ENCODE results near the gene ZNF782.

Gene ZNF782

DNA sequence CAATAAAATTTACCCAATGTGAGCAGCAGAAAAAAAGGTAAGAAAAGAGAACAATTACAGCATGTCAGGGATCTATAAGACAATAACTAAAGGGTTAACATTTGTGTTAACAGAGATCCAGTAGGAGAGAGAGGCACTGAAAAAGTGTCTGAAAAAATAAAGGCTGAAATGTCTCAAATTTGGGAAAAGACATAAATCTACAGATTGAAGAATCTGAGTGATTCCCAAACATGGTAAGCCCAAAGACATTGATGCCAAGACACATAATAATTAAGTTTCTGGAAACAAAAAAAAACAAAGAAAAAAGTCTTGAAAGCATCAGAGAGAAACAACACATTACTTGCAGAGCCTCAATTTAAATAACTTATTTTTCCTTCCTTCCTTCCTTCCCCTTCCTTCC lies 31.1 kb upstream of the ZNF782 start:
- no peaks in the 10 kb centered on the region for H4K20me1 ChIP-seq (ENCODE audit: insufficient read depth, low read length)
- no peak overlapping the region for H3K27ac ChIP-seq (ENCODE audit: low read length)
- no peak overlapping the region for H2AFZ ChIP-seq (ENCODE audit: low read depth, low read length)
- H3K9ac ChIP-seq (ENCODE audit: low read length): no peak overlapping the region
- no peaks in the 10 kb centered on the region for H3K27me3 ChIP-seq (ENCODE audit: low read depth, low read length)
- H3K4me2 ChIP-seq (ENCODE audit: low read length): no peak overlapping the region
- no peaks in the 10 kb centered on the region for H3K9me3 ChIP-seq (ENCODE audit: insufficient read depth, low read length)
- no peak for TF ChIP-seq EZH2phosphoT487 (IDR thresholded peaks at IDR 0.05; ENCODE audit: low read depth)
- TF ChIP-seq, protein P1, sequence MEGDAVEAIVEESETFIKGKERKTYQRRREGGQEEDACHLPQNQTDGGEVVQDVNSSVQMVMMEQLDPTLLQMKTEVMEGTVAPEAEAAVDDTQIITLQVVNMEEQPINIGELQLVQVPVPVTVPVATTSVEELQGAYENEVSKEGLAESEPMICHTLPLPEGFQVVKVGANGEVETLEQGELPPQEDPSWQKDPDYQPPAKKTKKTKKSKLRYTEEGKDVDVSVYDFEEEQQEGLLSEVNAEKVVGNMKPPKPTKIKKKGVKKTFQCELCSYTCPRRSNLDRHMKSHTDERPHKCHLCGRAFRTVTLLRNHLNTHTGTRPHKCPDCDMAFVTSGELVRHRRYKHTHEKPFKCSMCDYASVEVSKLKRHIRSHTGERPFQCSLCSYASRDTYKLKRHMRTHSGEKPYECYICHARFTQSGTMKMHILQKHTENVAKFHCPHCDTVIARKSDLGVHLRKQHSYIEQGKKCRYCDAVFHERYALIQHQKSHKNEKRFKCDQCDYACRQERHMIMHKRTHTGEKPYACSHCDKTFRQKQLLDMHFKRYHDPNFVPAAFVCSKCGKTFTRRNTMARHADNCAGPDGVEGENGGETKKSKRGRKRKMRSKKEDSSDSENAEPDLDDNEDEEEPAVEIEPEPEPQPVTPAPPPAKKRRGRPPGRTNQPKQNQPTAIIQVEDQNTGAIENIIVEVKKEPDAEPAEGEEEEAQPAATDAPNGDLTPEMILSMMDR (IDR thresholded peaks at IDR 0.05; ENCODE audit: low read depth, low read length): no peak
- peaks cover 6% of the 10 kb centered on the region for H3K4me1 ChIP-seq (ENCODE audit: low read length)
- H3K36me3 ChIP-seq (replicated peaks; ENCODE audit: low read depth, low read length): no peaks in the 10 kb centered on the region
- no peak overlapping the region for H3K4me3 ChIP-seq (ENCODE audit: low read length)
- H3K79me2 ChIP-seq (ENCODE audit: low read length): no peaks in the 10 kb centered on the region

DNA sequence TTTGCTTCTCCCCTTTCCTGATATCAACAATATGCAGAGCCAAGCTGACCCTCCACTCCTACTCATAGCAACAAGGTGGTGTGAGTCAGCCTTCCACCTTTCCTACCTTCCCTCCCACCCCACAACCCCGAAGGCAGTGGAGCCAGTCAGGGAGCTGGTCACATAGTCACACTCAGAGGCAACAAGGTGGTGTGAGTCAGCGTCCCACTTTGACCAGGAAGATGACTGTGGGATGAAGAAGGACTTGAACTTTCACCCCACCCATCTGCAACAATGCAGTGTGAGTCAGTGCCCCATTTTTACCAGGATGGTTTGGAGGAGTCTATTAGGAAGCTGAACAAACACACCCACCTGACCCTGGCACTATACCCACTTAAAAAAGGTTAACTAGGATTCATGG lies 30.1 kb upstream of the ZNF782 start:
- Histone ChIP-seq H3K79me2 (ENCODE audit: low read length) (no peaks in the 10 kb centered on the region), H2AFZ (ENCODE audit: low read depth, low read length) (no peak overlapping the region), H3K4me2 (ENCODE audit: low read length) (no peak overlapping the region), H3K27ac (ENCODE audit: low read length) (no peak overlapping the region), H3K36me3 (replicated peaks; ENCODE audit: low read depth, low read length) (no peaks in the 10 kb centered on the region), H4K20me1 (ENCODE audit: insufficient read depth, low read length) (no peaks in the 10 kb centered on the region), H3K9me3 (ENCODE audit: insufficient read depth, low read length) (no peaks in the 10 kb centered on the region), H3K4me1 (ENCODE audit: low read length) (peaks cover 6% of the 10 kb centered on the region), H3K9ac (ENCODE audit: low read length) (no peak overlapping the region), H3K4me3 (ENCODE audit: low read length) (no peak overlapping the region), H3K27me3 (ENCODE audit: low read depth, low read length) (no peaks in the 10 kb centered on the region)
- TF ChIP-seq, protein P1 (IDR thresholded peaks at IDR 0.05; ENCODE audit: low read depth, low read length): no peak
- TF ChIP-seq EZH2phosphoT487 (IDR thresholded peaks at IDR 0.05; ENCODE audit: low read depth): no peak

DNA sequence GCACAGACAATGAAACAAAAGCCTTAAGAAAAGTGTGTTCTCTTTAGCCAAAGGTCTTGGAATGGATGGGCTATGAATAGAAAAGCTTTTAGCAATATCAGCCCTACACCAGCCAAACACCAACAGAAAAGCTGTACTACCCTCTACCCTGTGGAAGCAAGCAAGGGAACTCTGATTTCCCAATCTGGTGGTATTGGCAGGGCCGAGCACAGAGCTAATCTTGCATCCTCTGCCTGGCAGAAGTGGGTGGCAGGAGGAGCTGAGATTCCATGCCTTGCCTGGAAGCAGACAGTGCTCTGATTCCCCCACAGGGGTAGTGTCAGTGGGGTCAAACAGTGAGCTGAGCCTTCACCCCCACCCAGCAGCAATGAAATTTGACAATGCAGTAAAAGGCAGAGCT lies 29.6 kb upstream of the ZNF782 start:
- Histone ChIP-seq H3K27ac (ENCODE audit: low read length) (no peak overlapping the region), H3K9me3 (ENCODE audit: insufficient read depth, low read length) (no peaks in the 10 kb centered on the region), H3K4me3 (ENCODE audit: low read length) (no peak overlapping the region), H3K27me3 (ENCODE audit: low read depth, low read length) (no peaks in the 10 kb centered on the region), H3K79me2 (ENCODE audit: low read length) (no peaks in the 10 kb centered on the region), H3K4me1 (ENCODE audit: low read length) (peaks cover 6% of the 10 kb centered on the region), H3K4me2 (ENCODE audit: low read length) (no peak overlapping the region), H2AFZ (ENCODE audit: low read depth, low read length) (no peak overlapping the region), H3K36me3 (replicated peaks; ENCODE audit: low read depth, low read length) (no peaks in the 10 kb centered on the region), H3K9ac (ENCODE audit: low read length) (no peak overlapping the region), H4K20me1 (ENCODE audit: insufficient read depth, low read length) (no peaks in the 10 kb centered on the region)
- TF ChIP-seq EZH2phosphoT487 (IDR thresholded peaks at IDR 0.05; ENCODE audit: low read depth): no peak
- TF ChIP-seq, protein P1 (IDR thresholded peaks at IDR 0.05; ENCODE audit: low read depth, low read length): no peak

DNA sequence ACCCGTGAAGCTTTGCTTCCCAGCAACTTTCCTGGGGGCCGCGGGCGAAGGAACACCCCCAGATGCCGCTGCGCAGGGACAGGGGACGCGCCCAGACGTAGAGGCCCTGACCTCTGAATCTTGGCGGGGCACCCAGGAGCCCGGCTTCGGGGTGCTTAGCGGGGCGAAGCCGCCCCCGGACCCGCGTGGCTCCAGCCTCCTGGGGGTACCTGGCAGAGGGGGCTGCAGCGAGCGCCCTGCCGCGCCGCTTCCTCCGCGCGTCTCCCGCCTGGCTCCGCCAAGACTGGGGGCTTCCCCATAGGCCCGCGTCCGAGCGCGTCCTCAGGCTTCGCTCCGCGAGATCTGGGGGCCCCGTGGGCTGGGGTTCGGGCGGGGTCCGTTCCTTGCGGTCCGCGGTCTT lies 23.0 kb upstream of the ZNF782 start:
- Histone ChIP-seq H3K4me3 (ENCODE audit: low read length) (no peak overlapping the region), H3K27ac (ENCODE audit: low read length) (no peak overlapping the region), H3K79me2 (ENCODE audit: low read length) (no peaks in the 10 kb centered on the region), H3K27me3 (ENCODE audit: low read depth, low read length) (no peaks in the 10 kb centered on the region), H3K4me1 (ENCODE audit: low read length) (peaks cover 25% of the 10 kb centered on the region), H4K20me1 (ENCODE audit: insufficient read depth, low read length) (no peaks in the 10 kb centered on the region), H2AFZ (ENCODE audit: low read depth, low read length) (no peak overlapping the region), H3K36me3 (replicated peaks; ENCODE audit: low read depth, low read length) (no peaks in the 10 kb centered on the region), H3K9ac (ENCODE audit: low read length) (no peak overlapping the region), H3K4me2 (ENCODE audit: low read length) (no peak overlapping the region), H3K9me3 (ENCODE audit: insufficient read depth, low read length) (no peaks in the 10 kb centered on the region)
- TF ChIP-seq, protein P1 (IDR thresholded peaks at IDR 0.05; ENCODE audit: low read depth, low read length): no peak
- no peak for TF ChIP-seq EZH2phosphoT487 (IDR thresholded peaks at IDR 0.05; ENCODE audit: low read depth)

All from OCI-LY3 (cell line).